GM12873 (cell line): ENCODE results near the gene PUS7.

ENCODE experiments used
- TF ChIP-seq, protein P1 (sequence below): IDR thresholded peaks from 2 replicates; pipeline ENCODE4 v1.5.1; 2012; ENCODE audit warnings: low read depth, mild to moderate bottlenecking, moderate library complexity, low read length, control low read depth; ENCODE audit not compliant: insufficient read depth; ENCODE audit errors: missing control alignments

Gene PUS7

DNA sequence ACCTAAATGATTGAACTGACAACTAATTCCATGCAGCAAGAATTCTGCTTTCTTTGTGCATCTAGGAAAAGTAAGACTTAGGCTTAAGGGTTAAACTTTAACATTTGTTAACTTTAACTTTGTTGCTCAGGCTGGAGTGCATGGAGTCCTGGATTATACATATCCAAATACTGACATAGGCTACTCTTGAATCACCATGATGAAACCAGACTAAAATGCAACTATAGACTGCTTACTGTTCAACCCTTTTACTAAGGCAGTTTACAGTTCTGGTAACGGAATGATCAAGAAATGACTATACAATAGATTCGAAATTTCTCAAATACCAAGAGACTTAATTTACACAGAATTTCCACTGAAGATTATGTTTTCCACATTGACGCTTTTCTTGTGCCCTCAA is 52.0 kb downstream of the PUS7 start:
- TF ChIP-seq, protein P1, sequence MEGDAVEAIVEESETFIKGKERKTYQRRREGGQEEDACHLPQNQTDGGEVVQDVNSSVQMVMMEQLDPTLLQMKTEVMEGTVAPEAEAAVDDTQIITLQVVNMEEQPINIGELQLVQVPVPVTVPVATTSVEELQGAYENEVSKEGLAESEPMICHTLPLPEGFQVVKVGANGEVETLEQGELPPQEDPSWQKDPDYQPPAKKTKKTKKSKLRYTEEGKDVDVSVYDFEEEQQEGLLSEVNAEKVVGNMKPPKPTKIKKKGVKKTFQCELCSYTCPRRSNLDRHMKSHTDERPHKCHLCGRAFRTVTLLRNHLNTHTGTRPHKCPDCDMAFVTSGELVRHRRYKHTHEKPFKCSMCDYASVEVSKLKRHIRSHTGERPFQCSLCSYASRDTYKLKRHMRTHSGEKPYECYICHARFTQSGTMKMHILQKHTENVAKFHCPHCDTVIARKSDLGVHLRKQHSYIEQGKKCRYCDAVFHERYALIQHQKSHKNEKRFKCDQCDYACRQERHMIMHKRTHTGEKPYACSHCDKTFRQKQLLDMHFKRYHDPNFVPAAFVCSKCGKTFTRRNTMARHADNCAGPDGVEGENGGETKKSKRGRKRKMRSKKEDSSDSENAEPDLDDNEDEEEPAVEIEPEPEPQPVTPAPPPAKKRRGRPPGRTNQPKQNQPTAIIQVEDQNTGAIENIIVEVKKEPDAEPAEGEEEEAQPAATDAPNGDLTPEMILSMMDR: no peak

- TF ChIP-seq, protein P1: no peak
Measured at GRCh38 chr7:105462765-105463420, 59.2 kb downstream of the PUS7 start.

DNA sequence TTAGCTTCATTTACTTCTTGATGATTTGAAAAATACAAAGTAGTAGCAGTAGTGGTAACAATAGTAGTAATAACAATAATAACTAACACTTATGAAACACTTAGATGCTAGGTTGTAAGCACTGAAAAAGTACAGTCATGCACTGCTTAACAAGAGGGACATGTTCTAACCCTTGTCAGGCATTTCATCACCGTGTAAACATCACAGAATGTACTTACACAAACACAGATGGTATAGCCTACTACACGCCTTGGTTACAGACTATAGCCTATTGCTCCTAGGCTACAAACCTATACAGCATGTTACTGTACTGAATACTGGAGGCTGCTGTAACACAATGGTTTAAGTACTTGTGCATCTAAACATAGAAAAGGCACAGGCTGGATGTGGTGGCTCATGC is 60.6 kb downstream of the PUS7 start:
- TF ChIP-seq, protein P1: no peak

DNA sequence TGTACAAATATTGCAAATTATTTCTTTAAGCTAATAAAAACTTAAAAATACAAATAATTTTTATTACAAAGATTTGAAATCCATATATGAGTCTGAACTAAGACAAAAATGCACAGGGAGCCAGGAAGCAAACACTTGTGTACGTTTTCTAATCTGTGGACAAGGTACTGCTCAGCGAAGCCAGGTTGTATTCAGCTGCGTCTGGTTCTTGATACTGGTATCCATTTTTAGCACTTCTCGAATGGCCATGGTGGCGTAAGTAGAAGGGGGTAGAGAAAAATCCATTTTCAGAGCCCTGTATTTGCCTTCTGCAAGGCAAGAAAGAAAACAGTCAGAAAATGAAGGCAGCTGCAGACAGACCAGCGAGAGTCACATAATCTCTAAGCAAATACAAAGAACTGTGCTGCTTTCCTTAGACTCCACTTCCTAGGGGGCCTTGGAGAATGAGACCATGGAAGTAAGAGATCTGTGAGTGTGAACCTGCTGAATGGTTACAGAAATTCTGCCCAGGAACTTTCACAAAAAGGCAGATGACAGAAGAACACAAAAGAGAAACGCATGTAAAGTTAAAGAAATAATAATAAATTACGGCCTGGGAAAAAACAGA is 64.3 kb downstream of the PUS7 start:
- TF ChIP-seq, protein P1: no peak

DNA sequence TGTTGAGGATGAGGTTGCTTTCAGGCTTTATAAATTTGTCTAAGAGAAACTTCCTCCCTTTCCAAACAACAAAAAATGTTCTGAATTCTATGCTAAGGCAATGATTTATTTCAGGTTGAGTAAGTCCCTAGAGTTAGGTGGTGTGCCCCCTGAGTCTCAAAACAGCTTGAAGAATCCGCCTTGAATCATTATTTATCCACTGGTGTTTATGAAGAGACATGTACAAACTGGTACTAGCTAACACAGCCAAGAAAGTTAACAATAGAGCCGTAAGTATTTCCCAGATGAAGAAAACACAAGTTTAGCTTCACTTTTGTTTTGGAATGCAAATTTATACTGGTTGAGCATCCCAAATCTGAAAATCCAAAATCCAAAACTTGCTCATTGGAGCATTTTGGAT is 67.2 kb downstream of the PUS7 start:
- TF ChIP-seq, protein P1: no peak

DNA sequence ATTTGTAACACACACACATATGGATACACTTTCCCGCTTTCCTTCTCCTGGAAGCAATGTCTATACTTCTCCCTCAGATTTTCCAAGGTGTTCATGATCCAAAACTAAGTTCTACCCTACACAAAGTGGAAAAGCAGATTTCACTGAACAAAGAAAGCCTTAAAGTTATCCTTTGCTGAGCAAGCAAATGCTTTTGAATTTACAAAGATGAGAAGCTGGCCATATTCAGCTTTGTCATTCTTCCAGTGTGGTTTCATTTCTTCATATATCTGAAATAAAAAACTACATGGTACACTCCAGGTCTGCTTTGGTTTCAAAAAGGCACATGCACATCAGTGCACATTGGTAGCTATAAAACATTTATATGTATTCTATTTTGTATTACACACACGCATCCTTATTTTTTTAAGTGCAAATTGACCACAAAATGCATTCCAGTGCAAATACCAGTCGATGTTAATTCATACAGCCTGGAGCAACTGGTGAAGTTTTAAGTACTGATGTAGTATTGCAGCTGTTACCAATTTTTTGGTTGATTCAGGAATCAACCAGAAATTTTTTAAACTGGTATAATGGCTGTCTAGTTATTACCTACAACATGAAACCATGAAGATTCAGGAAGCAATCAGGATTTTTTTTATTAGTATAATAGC is 67.8 kb downstream of the PUS7 start:
- TF ChIP-seq, protein P1: no peak

- TF ChIP-seq, protein P1: no peak
Measured at GRCh38 chr7:105452085-105452484, 70.0 kb downstream of the PUS7 start.
